ENCODE results near the gene TMEM117.

Gene TMEM117

DNA sequence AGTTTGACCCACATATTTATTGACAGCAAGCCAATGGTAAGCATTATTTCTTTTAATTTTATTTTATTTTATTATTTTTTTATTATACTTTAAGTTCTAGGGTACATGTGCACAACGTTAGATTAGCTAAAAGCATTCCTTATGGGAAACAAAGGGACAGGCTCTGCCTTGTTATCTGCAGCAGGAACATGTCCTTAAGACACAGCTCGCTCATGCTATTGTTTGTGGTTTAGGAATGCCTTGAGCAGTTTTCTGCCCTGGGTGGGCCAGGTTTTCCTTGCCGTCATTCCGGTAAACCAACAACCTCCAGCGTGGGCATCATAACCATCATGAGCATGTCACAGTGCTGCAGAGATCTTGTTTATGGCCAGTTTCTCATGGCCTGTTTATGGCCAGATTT is 370.2 kb downstream of the TMEM117 start:
- Histone ChIP-seq H3K27me3 (ENCODE audit: control insufficient read depth, insufficient read depth, low read length) (no peaks in the 10 kb centered on the region), H3K27ac (no peak overlapping the region), H3K4me3 (ENCODE audit: low read depth, low read length) (no peak overlapping the region), H3K9ac (no peak overlapping the region), H3K79me2 (no peaks in the 10 kb centered on the region), H3K36me3 (ENCODE audit: control insufficient read depth, insufficient read depth, low read length) (no peaks in the 10 kb centered on the region), H3K9me3 (ENCODE audit: control insufficient read depth, low read length) (no peaks in the 10 kb centered on the region), H3K4me1 (no peaks in the 10 kb centered on the region), H2AFZ (no peak overlapping the region), H3K4me2 (ENCODE audit: low read length) (no peak overlapping the region)
- TF ChIP-seq, protein P1, sequence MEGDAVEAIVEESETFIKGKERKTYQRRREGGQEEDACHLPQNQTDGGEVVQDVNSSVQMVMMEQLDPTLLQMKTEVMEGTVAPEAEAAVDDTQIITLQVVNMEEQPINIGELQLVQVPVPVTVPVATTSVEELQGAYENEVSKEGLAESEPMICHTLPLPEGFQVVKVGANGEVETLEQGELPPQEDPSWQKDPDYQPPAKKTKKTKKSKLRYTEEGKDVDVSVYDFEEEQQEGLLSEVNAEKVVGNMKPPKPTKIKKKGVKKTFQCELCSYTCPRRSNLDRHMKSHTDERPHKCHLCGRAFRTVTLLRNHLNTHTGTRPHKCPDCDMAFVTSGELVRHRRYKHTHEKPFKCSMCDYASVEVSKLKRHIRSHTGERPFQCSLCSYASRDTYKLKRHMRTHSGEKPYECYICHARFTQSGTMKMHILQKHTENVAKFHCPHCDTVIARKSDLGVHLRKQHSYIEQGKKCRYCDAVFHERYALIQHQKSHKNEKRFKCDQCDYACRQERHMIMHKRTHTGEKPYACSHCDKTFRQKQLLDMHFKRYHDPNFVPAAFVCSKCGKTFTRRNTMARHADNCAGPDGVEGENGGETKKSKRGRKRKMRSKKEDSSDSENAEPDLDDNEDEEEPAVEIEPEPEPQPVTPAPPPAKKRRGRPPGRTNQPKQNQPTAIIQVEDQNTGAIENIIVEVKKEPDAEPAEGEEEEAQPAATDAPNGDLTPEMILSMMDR (IDR thresholded peaks at IDR 0.05), result no peak

DNA sequence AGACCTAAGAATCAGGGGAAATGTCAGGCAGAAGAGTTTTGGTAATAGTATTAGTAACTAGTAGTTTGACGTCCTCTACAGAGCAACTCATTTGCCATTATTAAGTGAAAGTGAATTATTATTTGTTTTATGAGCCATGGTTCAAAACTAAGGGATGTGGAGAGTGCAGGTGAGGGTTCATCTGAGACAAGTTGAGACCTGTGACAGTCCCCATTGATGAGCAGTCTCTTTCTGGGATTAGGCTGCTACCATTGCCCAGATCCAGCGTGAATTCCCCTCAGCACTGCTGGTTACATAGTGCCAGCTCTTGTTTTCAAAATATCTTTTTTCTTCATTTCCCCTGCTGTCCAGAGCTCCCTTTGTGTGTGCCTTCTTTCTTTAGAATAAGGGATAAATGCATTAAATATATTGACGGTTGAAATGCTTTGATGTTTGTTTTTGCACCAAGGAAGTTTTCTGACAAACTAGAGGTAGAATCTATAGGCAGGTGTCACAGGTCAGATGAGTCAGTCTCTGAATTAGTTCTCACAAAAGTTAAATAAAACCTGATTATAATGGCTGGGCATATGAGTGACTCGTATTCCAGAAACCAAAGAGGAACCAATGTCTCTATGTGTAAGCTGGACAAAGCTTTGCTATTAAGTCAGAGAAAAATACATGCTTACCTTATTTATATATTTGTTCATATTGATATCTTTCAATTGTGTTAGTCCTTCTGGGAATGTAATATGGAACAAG is 381.4 kb downstream of the TMEM117 start:
- Histone ChIP-seq H3K9ac (no peak overlapping the region), H3K27ac (no peak overlapping the region), H2AFZ (no peak overlapping the region), H3K4me1 (no peaks in the 10 kb centered on the region), H3K36me3 (ENCODE audit: control insufficient read depth, insufficient read depth, low read length) (no peaks in the 10 kb centered on the region), H3K79me2 (no peaks in the 10 kb centered on the region), H3K9me3 (ENCODE audit: control insufficient read depth, low read length) (no peaks in the 10 kb centered on the region), H3K4me3 (ENCODE audit: low read depth, low read length) (no peak overlapping the region), H3K4me2 (ENCODE audit: low read length) (no peak overlapping the region), H3K27me3 (ENCODE audit: control insufficient read depth, insufficient read depth, low read length) (no peaks in the 10 kb centered on the region)
- TF ChIP-seq, protein P1 (IDR thresholded peaks at IDR 0.05), result no peak

DNA sequence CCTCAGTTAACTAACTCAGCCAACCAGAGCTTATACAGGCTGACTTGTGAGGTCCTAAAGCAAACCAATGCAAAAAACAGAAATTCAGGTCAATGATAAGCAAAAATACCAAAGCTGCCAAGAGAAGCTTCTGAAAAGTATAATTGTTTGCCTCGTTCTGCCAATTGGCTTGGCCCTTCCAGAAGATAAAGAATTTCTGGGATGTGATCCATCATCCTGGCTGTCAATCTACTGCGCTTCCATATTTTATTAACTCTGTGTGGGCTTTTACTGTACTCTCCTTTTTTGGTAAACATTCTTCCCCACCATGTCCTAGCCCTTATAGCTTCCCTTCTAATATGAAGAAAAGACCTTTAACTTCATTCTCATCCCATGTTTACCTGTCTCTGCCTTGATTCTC is 387.9 kb downstream of the TMEM117 start:
- Histone ChIP-seq H3K79me2 (no peaks in the 10 kb centered on the region), H3K36me3 (ENCODE audit: control insufficient read depth, insufficient read depth, low read length) (no peaks in the 10 kb centered on the region), H2AFZ (no peak overlapping the region), H3K4me1 (no peaks in the 10 kb centered on the region), H3K27me3 (ENCODE audit: control insufficient read depth, insufficient read depth, low read length) (no peaks in the 10 kb centered on the region), H3K4me3 (ENCODE audit: low read depth, low read length) (no peak overlapping the region), H3K4me2 (ENCODE audit: low read length) (no peak overlapping the region), H3K27ac (no peak overlapping the region), H3K9me3 (ENCODE audit: control insufficient read depth, low read length) (no peaks in the 10 kb centered on the region), H3K9ac (no peak overlapping the region)
- TF ChIP-seq, protein P1 (IDR thresholded peaks at IDR 0.05), result no peak

DNA sequence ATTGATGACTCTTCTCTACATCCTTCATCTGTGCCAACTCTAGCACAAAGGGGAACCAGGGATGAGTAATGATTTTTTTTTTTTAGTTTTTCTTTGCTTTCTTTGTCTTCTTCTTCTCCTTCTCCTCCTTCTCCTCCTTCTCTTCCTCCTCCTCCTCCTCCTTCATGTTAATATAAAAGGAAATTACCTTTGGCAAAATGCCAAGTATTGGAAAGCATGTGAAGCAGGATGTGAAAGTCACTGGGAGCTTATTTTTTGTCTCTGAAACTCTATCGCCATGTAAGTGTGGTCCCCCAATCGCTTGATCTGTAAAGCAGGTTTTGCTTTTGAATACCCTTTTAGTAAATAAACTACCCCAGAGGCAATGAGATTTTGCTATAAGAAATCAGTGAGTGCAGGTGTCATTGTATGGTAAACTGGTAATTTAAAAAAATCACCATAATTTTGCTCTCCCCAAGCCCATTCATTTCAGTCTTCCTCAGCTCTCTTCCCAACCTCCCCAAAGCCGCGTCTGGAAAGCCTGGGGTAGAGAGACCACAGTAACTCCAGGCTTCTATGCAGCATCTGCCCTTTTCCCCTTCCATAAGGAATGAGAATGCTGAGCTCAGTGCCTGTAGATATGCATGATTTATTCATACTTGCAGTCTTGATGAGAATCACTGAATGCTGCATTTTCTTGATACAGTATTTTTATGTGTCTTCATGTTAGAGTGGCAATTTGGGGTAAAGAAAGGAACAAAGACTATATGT is 388.7 kb downstream of the TMEM117 start:
- Histone ChIP-seq H3K27me3 (ENCODE audit: control insufficient read depth, insufficient read depth, low read length) (no peaks in the 10 kb centered on the region), H3K9me3 (ENCODE audit: control insufficient read depth, low read length) (no peaks in the 10 kb centered on the region), H3K79me2 (no peaks in the 10 kb centered on the region), H3K36me3 (ENCODE audit: control insufficient read depth, insufficient read depth, low read length) (no peaks in the 10 kb centered on the region), H3K27ac (no peak overlapping the region), H3K9ac (no peak overlapping the region), H3K4me1 (no peaks in the 10 kb centered on the region), H3K4me2 (ENCODE audit: low read length) (no peak overlapping the region), H2AFZ (no peak overlapping the region), H3K4me3 (ENCODE audit: low read depth, low read length) (no peak overlapping the region)
- TF ChIP-seq, protein P1 (IDR thresholded peaks at IDR 0.05), result no peak
